HCT116 (cell line): ENCODE data around the gene CNBD2. TPM values are rescaled to one million over a fixed set of nuclear protein-coding genes. Genes with fewer than 3 reads are reported as not detected.

Experiments
- ATAC-seq: fragments of 200-7000 bp; cut with Tn5 transposase; 2 replicates; pipeline ENCODE4 v1.9.1; 2020; ENCODE audit warnings: mild to moderate bottlenecking, moderate library complexity
- BruUV-seq: library from RNA; stranded (reverse); fragments of 400-500 nt; replicated peaks from 2 replicates; lab custom pipeline; 2021; lab: Mats Ljungman, UMichigan
- CTCF ChIA-PET: fragments of 300-600 bp; sonication (Branson Sonifier 250); formaldehyde crosslinking; loops from one replicate; lab custom pipeline; 2021; ENCODE audit warnings: antibody characterized with exemption; lab: Charles Lee
- POLR2A ChIA-PET: fragments of 300-600, 350-600 bp; sonication (Branson Sonifier 250); formaldehyde crosslinking; loops from one replicate; lab custom pipeline; 2021; ENCODE audit warnings: antibody characterized with exemption; lab: Charles Lee
- RAD21 ChIA-PET, 2 experiments: fragments of 300-600 bp; sonication (Branson Sonifier 250); formaldehyde crosslinking; loops; one replicate each; lab custom pipeline; 2023; ENCODE audit warnings: low total read pairs in 2 of 2; ENCODE audit not compliant: uncharacterized antibody in 2 of 2, unreplicated experiment in 2 of 2, low non-redundant PET in 1 of 2; lab: Charles Lee
- DNase-seq: peaks from one replicate; pipeline ENCODE4 v3.0.0-alpha.2; 2010; ENCODE audit warnings: low read depth, low spot score
- H2AFZ ChIP-seq: fragments of 200-600 bp; shearing (Covaris generic), sonication (generic); 2 replicates; pipeline ENCODE4 v1.6.1; 2017; ENCODE audit warnings: low read depth, mixed run types, mixed read lengths, antibody characterized with exemption, low read length; ENCODE audit not compliant: poor library complexity, severe bottlenecking
- H3K27ac ChIP-seq: 2 replicates; pipeline ENCODE4 v1.5.1; 2012; ENCODE audit warnings: low read depth, low read length
- H3K27me3 ChIP-seq: fragments of 200-600 bp; sonication (generic); 2 replicates; pipeline ENCODE4 v1.6.1; 2016; ENCODE audit warnings: mixed run types, low read length, mixed read lengths; ENCODE audit not compliant: insufficient read depth
- H3K36me3 ChIP-seq, 2 experiments: fragments of 200-500 bp in 1 of 2; fragments of 200-600 bp in 1 of 2; sonication (Bioruptor generic) in 1 of 2; sonication (generic) in 1 of 2; 2 replicates each; pipeline versions ENCODE4 v1.5.1 to v1.6.1; 2014 to 2016; ENCODE audit warnings: low read length in 2 of 2, inconsistent platforms in 1 of 2, mixed read lengths in 1 of 2, mixed run types in 1 of 2; ENCODE audit not compliant: insufficient read depth in 2 of 2, control insufficient read depth in 1 of 2
- H3K4me1 ChIP-seq, 2 experiments: fragments of 200-600 bp in 1 of 2; sonication (generic) in 1 of 2; 2 replicates each; pipeline versions ENCODE4 v1.5.1 to v1.6.1; 2012 to 2017; ENCODE audit warnings: low read length in 2 of 2, inconsistent platforms in 1 of 2, mild to moderate bottlenecking in 1 of 2, mixed read lengths in 1 of 2, mixed run types in 1 of 2, moderate library complexity in 1 of 2; ENCODE audit not compliant: insufficient read depth in 2 of 2, control insufficient read depth in 1 of 2
- H3K4me2 ChIP-seq: fragments of 200-600 bp; sonication (generic); 2 replicates; pipeline ENCODE4 v1.6.1; 2017; ENCODE audit warnings: mixed run types, low read length, mixed read lengths
- H3K4me3 ChIP-seq, 2 experiments: fragments of 200-600 bp in 1 of 2; sonication (generic) in 1 of 2; replicated peaks in 1 of 2; 2 replicates each; pipeline ENCODE4 v1.5.1; 2011 to 2016; ENCODE audit warnings: low read length in 2 of 2, control low read depth in 1 of 2, low read depth in 1 of 2, mild to moderate bottlenecking in 1 of 2, mixed read lengths in 1 of 2, mixed run types in 1 of 2
- H3K79me2 ChIP-seq: fragments of 200-600 bp; sonication (generic); 2 replicates; pipeline ENCODE4 v1.6.1; 2017; ENCODE audit warnings: mild to moderate bottlenecking, mixed run types, low read length, moderate library complexity, mixed read lengths; ENCODE audit not compliant: insufficient read depth
- H3K9ac ChIP-seq: fragments of 200-600 bp; sonication (generic); 2 replicates; pipeline ENCODE4 v1.6.1; 2016; ENCODE audit warnings: low read length, mixed read lengths
- H3K9me2 ChIP-seq: fragments of 200-600 bp; sonication (generic), shearing (Covaris generic); 2 replicates; pipeline ENCODE4 v1.6.1; 2017; ENCODE audit warnings: mixed run types, mild to moderate bottlenecking, moderate library complexity; ENCODE audit not compliant: insufficient read depth
- H3K9me3 ChIP-seq, 2 experiments: fragments of 200-500 bp in 1 of 2; fragments of 200-600 bp in 1 of 2; sonication (Bioruptor generic) in 1 of 2; sonication (generic) in 1 of 2; 2 replicates each; pipeline ENCODE4 v1.6.1; 2014 to 2017; ENCODE audit warnings: low read length in 2 of 2, mixed read lengths in 2 of 2, inconsistent platforms in 1 of 2, low read depth in 1 of 2, mild to moderate bottlenecking in 1 of 2, mixed run types in 1 of 2, moderate library complexity in 1 of 2; ENCODE audit not compliant: control insufficient read depth in 1 of 2, insufficient read depth in 1 of 2
- H4K20me1 ChIP-seq: fragments of 200-600 bp; sonication (generic), shearing (Covaris generic); 2 replicates; pipeline ENCODE4 v1.6.1; 2017; ENCODE audit warnings: mixed run types, mild to moderate bottlenecking, moderate library complexity; ENCODE audit not compliant: insufficient read depth
- CBX3 ChIP-seq: IDR thresholded peaks from 2 replicates; pipeline ENCODE4 v1.6.1; 2012; ENCODE audit warnings: low read depth
- EGR1 ChIP-seq: IDR thresholded peaks from 2 replicates; pipeline ENCODE4 v1.6.1; 2012; ENCODE audit warnings: low read depth
- ELF1 ChIP-seq: IDR thresholded peaks from 2 replicates; pipeline ENCODE4 v1.6.1; 2012; ENCODE audit warnings: low read depth, borderline replicate concordance
- EZH2 ChIP-seq: fragments of 200-600 bp; sonication (generic); IDR thresholded peaks from 2 replicates; pipeline ENCODE4 v1.6.1; 2017; ENCODE audit warnings: antibody characterized with exemption, mixed run types
- EZH2phosphoT487 ChIP-seq: fragments of 200-600 bp; IDR thresholded peaks from 2 replicates; pipeline ENCODE4 v1.6.1; 2018; ENCODE audit warnings: antibody characterized with exemption, borderline replicate concordance
- FOSL1 ChIP-seq: IDR thresholded peaks from 2 replicates; pipeline ENCODE4 v1.6.1; 2012; ENCODE audit warnings: low read depth
- POLR2A ChIP-seq: IDR thresholded peaks from 2 replicates; pipeline ENCODE4 v1.7.0; 2011; ENCODE audit warnings: borderline replicate concordance; ENCODE audit not compliant: insufficient read depth, insufficient read length; ENCODE audit errors: extremely low read depth
- RAD21 ChIP-seq: IDR thresholded peaks from 2 replicates; pipeline ENCODE4 v1.6.1; 2012; ENCODE audit warnings: low read depth, mild to moderate bottlenecking
- SIN3A ChIP-seq: IDR thresholded peaks from 2 replicates; pipeline ENCODE4 v1.6.1; 2012; ENCODE audit warnings: low read depth
- SP1 ChIP-seq: IDR thresholded peaks from 2 replicates; pipeline ENCODE4 v1.6.1; 2012; ENCODE audit warnings: low read depth
- intact Hi-C: fragments of 100-400 bp; cut with micrococcal nuclease; formaldehyde crosslinking; loops from 2 replicates; pipeline ENCODE4 v1.10.0; 2022
- total RNA-seq: library from RNA; stranded (reverse); gene quantifications from one replicate; pipeline ENCODE4 v1.2.1, GENCODE V29; 2021; ENCODE audit not compliant: unreplicated experiment
- TF ChIP-seq, protein P1 (sequence below): IDR thresholded peaks from 2 replicates; pipeline ENCODE4 v1.6.1; 2012
- TF ChIP-seq, protein P2 (sequence below): IDR thresholded peaks from 2 replicates; pipeline ENCODE4 v1.6.1; 2012
- TF ChIP-seq, protein P3 (sequence below), 3 experiments: fragments of 200-600 bp in 1 of 3; sonication (generic) in 1 of 3; IDR thresholded peaks in 2 of 3; conservative IDR thresholded peaks in 1 of 3; 2 replicates each; pipeline ENCODE4 v1.5.1; 2012 to 2017; ENCODE audit warnings: low read depth in 2 of 3, low read length in 2 of 3, antibody characterized with exemption in 1 of 3, borderline replicate concordance in 1 of 3, control low read depth in 1 of 3, mild to moderate bottlenecking in 1 of 3, mixed read lengths in 1 of 3, mixed run types in 1 of 3, moderate library complexity in 1 of 3; ENCODE audit not compliant: insufficient read depth in 1 of 3

The CNBD2 gene
- total RNA-seq, 1 experiment from 2014 or later: 3.1 TPM

DNA sequence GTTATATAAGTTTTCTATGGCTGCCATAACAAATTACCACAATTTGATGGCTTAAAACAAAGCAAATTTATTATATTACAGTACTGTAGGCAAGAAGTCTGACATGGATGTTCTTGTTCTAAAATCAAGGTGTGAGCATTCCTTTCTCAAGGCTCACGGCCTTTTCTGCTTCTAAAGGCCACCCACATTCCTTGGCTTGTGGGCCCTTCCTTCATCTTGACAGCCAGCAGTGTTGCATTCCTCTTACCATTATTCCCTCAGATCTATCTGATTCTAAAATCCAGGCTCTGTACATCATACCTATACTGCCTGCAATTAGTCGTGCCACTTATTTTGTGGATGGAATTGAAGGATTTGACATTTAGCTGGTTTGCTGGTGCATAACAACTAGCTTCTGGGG lies 3.6 kb downstream of the CNBD2 start:
- Histone ChIP-seq H3K79me2 (no peaks in the 10 kb centered on the region), H2AFZ (no peak overlapping the region), H4K20me1 (no peaks in the 10 kb centered on the region), H3K4me1 (peaks cover 0 to 8% of the 10 kb centered on the region in 2 experiments; a peak in 2 of 4 replicates), H3K27me3 (no peaks in the 10 kb centered on the region), H3K27ac (no peak overlapping the region), H3K4me2 (no peak overlapping the region), H3K9ac (no peak overlapping the region), H3K9me3 (no peaks in the 10 kb centered on the region), H3K9me2 (no peaks in the 10 kb centered on the region), H3K36me3 (no peaks in the 10 kb centered on the region), H3K4me3 (no peak overlapping the region)
- ChIA-PET RAD21 (no interaction called here), POLR2A (no interaction called here), CTCF (no interaction called here)
- no peak for TF ChIP-seq POLR2A
- no peak for TF ChIP-seq CBX3
- no peak for TF ChIP-seq ELF1
- no peak for TF ChIP-seq RAD21
- no peak for TF ChIP-seq EGR1
- TF ChIP-seq FOSL1: no peak
- TF ChIP-seq, protein P1, sequence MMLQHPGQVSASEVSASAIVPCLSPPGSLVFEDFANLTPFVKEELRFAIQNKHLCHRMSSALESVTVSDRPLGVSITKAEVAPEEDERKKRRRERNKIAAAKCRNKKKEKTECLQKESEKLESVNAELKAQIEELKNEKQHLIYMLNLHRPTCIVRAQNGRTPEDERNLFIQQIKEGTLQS: no peak
- TF ChIP-seq, protein P2, sequence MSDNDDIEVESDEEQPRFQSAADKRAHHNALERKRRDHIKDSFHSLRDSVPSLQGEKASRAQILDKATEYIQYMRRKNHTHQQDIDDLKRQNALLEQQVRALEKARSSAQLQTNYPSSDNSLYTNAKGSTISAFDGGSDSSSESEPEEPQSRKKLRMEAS: no peak
- TF ChIP-seq, protein P3, sequence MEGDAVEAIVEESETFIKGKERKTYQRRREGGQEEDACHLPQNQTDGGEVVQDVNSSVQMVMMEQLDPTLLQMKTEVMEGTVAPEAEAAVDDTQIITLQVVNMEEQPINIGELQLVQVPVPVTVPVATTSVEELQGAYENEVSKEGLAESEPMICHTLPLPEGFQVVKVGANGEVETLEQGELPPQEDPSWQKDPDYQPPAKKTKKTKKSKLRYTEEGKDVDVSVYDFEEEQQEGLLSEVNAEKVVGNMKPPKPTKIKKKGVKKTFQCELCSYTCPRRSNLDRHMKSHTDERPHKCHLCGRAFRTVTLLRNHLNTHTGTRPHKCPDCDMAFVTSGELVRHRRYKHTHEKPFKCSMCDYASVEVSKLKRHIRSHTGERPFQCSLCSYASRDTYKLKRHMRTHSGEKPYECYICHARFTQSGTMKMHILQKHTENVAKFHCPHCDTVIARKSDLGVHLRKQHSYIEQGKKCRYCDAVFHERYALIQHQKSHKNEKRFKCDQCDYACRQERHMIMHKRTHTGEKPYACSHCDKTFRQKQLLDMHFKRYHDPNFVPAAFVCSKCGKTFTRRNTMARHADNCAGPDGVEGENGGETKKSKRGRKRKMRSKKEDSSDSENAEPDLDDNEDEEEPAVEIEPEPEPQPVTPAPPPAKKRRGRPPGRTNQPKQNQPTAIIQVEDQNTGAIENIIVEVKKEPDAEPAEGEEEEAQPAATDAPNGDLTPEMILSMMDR (IDR thresholded peaks at IDR 0.05 in 2 of 3, conservative IDR thresholded peaks at IDR 0.05 in 1 of 3; ENCODE audit: borderline replicate concordance in 1 of 3, insufficient read depth in 1 of 3, low read depth in 2 of 3, low read length in 2 of 3): no peak
- TF ChIP-seq SP1: no peak
- TF ChIP-seq SIN3A: no peak
- TF ChIP-seq EZH2phosphoT487: no peak
- no peak for TF ChIP-seq EZH2
- no TSS peak for BruUV-seq
- DNase-seq: no peak
- intact Hi-C loops: no loop called here
- no peak for ATAC-seq
